PC-9 (cell line): ENCODE results near the gene KRTAP10-5.

Experiments used
- EZH2 ChIP-seq: fragments of 200-600 bp; sonication (generic); IDR thresholded peaks from 2 replicates; pipeline ENCODE4 v1.8.0; 2017; ENCODE audit warnings: antibody characterized with exemption, low read depth
- TF ChIP-seq, protein P1 (sequence below): fragments of 200-600 bp; sonication (generic); conservative IDR thresholded peaks from 2 replicates; pipeline ENCODE4 v1.6.1; 2017; ENCODE audit warnings: mixed run types, antibody characterized with exemption, mild to moderate bottlenecking, moderate library complexity

DNA sequence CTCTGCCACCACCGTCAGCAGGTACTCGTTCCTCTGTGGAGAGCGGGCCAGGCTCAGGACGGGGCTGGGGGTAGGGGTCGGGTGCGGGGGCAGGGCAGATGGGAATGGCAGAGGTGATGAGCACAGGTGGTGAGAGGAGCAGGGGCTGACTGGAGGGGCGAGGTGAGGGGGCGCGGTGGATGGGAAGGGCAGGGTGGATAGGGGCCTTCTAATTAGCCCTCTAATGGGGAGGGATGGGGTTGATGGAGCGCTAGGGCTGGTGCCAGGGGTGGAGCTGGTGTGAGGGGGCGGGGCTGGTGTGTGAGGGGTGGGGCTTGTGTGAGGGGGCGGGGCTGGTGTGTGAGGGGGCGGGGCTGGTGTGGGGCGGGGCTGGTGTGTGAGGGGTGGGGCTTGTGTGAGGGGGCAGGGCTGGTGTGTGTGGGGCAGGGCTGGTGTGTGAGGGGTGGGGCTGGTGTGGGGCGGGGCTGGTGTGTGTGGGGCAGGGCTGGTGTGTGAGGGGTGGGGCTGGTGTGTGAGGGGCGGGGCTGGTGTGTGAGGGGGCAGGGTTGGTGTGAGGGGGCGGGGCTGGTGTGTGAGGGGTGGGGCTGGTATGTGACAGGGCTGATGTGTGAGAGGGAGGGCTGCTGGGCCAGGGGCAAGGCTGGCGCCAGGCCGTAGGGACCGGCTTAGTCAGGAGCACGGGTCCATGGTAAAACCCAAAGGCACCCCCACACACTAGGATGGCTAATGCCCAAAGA lies 46.3 kb downstream of the KRTAP10-5 start:
- TF ChIP-seq, protein P1, sequence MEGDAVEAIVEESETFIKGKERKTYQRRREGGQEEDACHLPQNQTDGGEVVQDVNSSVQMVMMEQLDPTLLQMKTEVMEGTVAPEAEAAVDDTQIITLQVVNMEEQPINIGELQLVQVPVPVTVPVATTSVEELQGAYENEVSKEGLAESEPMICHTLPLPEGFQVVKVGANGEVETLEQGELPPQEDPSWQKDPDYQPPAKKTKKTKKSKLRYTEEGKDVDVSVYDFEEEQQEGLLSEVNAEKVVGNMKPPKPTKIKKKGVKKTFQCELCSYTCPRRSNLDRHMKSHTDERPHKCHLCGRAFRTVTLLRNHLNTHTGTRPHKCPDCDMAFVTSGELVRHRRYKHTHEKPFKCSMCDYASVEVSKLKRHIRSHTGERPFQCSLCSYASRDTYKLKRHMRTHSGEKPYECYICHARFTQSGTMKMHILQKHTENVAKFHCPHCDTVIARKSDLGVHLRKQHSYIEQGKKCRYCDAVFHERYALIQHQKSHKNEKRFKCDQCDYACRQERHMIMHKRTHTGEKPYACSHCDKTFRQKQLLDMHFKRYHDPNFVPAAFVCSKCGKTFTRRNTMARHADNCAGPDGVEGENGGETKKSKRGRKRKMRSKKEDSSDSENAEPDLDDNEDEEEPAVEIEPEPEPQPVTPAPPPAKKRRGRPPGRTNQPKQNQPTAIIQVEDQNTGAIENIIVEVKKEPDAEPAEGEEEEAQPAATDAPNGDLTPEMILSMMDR, result no peak
- no peak for TF ChIP-seq EZH2
